ENCODE results near the gene PDE8B.

DNA sequence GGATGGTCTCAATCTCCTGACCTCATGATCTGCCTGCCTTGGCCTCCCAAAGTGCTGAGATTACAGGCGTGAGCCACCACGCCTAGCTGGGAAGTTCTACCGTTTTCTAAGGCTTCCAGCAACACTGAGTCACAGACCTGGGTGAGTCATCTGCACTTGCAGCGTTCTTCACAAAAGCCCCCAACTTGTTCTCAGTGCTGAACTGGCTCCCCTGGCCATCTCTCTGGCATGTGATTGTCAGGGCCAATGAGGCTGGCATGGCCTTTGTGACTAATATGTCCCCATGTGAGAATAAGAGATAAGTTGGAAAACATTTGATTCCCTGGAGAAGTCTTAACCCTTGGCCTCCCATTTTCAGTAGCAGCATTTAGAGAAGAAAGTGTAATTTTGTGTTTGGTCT lies 157.3 kb downstream of the PDE8B start:
- TF ChIP-seq JUND (IDR thresholded peaks at IDR 0.05) (no peak), EGR1 (IDR thresholded peaks at IDR 0.05; ENCODE audit: low read depth in 2 of 2) (no peak), YY1 (IDR thresholded peaks at IDR 0.05) (no peak), NR2F2 (IDR thresholded peaks at IDR 0.05) (no peak), FOXA2 (IDR thresholded peaks at IDR 0.05) (no peak), TAF1 (conservative IDR thresholded peaks at IDR 0.05) (no peak), RXRA (IDR thresholded peaks at IDR 0.05) (no peak), GABPA (IDR thresholded peaks at IDR 0.05 in 1 of 2, conservative IDR thresholded peaks at IDR 0.05 in 1 of 2) (no peak)
- TF ChIP-seq, protein P1, sequence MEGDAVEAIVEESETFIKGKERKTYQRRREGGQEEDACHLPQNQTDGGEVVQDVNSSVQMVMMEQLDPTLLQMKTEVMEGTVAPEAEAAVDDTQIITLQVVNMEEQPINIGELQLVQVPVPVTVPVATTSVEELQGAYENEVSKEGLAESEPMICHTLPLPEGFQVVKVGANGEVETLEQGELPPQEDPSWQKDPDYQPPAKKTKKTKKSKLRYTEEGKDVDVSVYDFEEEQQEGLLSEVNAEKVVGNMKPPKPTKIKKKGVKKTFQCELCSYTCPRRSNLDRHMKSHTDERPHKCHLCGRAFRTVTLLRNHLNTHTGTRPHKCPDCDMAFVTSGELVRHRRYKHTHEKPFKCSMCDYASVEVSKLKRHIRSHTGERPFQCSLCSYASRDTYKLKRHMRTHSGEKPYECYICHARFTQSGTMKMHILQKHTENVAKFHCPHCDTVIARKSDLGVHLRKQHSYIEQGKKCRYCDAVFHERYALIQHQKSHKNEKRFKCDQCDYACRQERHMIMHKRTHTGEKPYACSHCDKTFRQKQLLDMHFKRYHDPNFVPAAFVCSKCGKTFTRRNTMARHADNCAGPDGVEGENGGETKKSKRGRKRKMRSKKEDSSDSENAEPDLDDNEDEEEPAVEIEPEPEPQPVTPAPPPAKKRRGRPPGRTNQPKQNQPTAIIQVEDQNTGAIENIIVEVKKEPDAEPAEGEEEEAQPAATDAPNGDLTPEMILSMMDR (IDR thresholded peaks at IDR 0.05; ENCODE audit: low read depth, low read length, missing input control): no peak
- TF ChIP-seq, protein P2, sequence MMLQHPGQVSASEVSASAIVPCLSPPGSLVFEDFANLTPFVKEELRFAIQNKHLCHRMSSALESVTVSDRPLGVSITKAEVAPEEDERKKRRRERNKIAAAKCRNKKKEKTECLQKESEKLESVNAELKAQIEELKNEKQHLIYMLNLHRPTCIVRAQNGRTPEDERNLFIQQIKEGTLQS (IDR thresholded peaks at IDR 0.05): no peak
- TF ChIP-seq, protein P3, sequence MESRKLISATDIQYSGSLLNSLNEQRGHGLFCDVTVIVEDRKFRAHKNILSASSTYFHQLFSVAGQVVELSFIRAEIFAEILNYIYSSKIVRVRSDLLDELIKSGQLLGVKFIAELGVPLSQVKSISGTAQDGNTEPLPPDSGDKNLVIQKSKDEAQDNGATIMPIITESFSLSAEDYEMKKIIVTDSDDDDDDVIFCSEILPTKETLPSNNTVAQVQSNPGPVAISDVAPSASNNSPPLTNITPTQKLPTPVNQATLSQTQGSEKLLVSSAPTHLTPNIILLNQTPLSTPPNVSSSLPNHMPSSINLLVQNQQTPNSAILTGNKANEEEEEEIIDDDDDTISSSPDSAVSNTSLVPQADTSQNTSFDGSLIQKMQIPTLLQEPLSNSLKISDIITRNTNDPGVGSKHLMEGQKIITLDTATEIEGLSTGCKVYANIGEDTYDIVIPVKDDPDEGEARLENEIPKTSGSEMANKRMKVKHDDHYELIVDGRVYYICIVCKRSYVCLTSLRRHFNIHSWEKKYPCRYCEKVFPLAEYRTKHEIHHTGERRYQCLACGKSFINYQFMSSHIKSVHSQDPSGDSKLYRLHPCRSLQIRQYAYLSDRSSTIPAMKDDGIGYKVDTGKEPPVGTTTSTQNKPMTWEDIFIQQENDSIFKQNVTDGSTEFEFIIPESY (IDR thresholded peaks at IDR 0.05): no peak
- TF ChIP-seq, protein P4, sequence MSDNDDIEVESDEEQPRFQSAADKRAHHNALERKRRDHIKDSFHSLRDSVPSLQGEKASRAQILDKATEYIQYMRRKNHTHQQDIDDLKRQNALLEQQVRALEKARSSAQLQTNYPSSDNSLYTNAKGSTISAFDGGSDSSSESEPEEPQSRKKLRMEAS (IDR thresholded peaks at IDR 0.05): no peak
